A549 (cell line): Measurements from ENCODE around the gene PRKN.
"Not testable (repeated sequence)": the region's sequence is repeated elsewhere in the genome, so short reads cannot be mapped to it uniquely, and the experiment has no call there.

Experiments used
- BHLHE40 ChIP-seq: IDR thresholded peaks from 2 replicates; pipeline ENCODE4 v1.6.1; 2012; ENCODE audit warnings: low read depth, low read length, inconsistent platforms
- CTCF ChIP-seq: fragments of >200 bp; sonication (Bioruptor Twin); formaldehyde crosslinking; IDR thresholded peaks from 3 replicates; pipeline ENCODE4 v1.5.1; 2016
- KDM5A ChIP-seq: fragments of 200-600 bp; sonication (generic); IDR thresholded peaks from 2 replicates; pipeline ENCODE4 v1.6.1; 2016; ENCODE audit warnings: antibody characterized with exemption, mild to moderate bottlenecking
- MAZ ChIP-seq: fragments of 150-350 bp; IDR thresholded peaks from 2 replicates; pipeline ENCODE4 v1.6.1; 2014; ENCODE audit warnings: antibody characterized with exemption, low read depth, low read length, borderline replicate concordance
- NR3C1 ChIP-seq: fragments of >200 bp; sonication (Bioruptor Twin); formaldehyde crosslinking; IDR thresholded peaks from 3 replicates; pipeline ENCODE4 v1.6.1; 2017
- POLR2A ChIP-seq: IDR thresholded peaks from 2 replicates; pipeline ENCODE4 v1.6.1; 2012; ENCODE audit warnings: mild to moderate bottlenecking, low read length
- ZFP36 ChIP-seq: fragments of 450-650 bp; IDR thresholded peaks from 2 replicates; pipeline ENCODE4 v1.6.1; 2014; ENCODE audit warnings: borderline replicate concordance; ENCODE audit not compliant: partially characterized antibody
- TF ChIP-seq, protein P1 (sequence below): fragments of 200-600 bp; sonication (generic); IDR thresholded peaks from 2 replicates; pipeline ENCODE4 v1.6.1; 2016; ENCODE audit warnings: antibody characterized with exemption, mild to moderate bottlenecking, moderate library complexity

GRCh38 chr6:161851486-161851885, 876.1 kb downstream of the PRKN start:
- TF ChIP-seq CTCF, KDM5A, ZFP36, MAZ, NR3C1, BHLHE40, POLR2A: not testable (repeated sequence)
- TF ChIP-seq, protein P1, sequence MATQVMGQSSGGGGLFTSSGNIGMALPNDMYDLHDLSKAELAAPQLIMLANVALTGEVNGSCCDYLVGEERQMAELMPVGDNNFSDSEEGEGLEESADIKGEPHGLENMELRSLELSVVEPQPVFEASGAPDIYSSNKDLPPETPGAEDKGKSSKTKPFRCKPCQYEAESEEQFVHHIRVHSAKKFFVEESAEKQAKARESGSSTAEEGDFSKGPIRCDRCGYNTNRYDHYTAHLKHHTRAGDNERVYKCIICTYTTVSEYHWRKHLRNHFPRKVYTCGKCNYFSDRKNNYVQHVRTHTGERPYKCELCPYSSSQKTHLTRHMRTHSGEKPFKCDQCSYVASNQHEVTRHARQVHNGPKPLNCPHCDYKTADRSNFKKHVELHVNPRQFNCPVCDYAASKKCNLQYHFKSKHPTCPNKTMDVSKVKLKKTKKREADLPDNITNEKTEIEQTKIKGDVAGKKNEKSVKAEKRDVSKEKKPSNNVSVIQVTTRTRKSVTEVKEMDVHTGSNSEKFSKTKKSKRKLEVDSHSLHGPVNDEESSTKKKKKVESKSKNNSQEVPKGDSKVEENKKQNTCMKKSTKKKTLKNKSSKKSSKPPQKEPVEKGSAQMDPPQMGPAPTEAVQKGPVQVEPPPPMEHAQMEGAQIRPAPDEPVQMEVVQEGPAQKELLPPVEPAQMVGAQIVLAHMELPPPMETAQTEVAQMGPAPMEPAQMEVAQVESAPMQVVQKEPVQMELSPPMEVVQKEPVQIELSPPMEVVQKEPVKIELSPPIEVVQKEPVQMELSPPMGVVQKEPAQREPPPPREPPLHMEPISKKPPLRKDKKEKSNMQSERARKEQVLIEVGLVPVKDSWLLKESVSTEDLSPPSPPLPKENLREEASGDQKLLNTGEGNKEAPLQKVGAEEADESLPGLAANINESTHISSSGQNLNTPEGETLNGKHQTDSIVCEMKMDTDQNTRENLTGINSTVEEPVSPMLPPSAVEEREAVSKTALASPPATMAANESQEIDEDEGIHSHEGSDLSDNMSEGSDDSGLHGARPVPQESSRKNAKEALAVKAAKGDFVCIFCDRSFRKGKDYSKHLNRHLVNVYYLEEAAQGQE, result not testable (repeated sequence)
